GM21360 (cell line): ENCODE results near the gene SS18.

Experiments used
- ATAC-seq: cut with Tn5 transposase; IDR thresholded peaks from one replicate; pipeline ENCODE4 v1.9.1; 2021; ENCODE audit warnings: mild to moderate bottlenecking, moderate library complexity; ENCODE audit not compliant: unreplicated experiment

Gene SS18

GRCh38 chr18:26003817-26004216 is 86.6 kb downstream of the SS18 start:
- no peak for ATAC-seq

DNA sequence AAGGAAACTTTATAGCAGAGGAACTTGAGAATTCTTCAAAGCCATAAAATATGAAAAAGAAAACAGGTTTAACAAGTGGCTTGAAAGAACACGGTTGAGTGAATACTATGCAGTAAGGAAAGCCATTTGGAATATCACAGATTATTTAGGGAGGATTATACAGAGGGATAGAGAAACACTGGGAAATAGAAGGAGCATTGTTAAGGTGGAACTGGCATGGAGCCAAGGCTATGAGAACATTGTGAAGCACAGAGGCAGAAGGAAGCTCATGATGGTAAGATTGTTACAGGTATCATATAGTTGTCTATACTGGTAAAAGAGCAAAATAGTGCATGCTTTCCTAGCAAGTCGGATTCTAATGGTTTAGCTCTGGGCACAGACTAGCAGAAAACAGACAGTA is 87.1 kb downstream of the SS18 start:
- no peak for ATAC-seq

GRCh38 chr18:26002375-26002910 is 88.0 kb downstream of the SS18 start:
- no peak for ATAC-seq

GRCh38 chr18:25998461-25998860 is 92.0 kb downstream of the SS18 start:
- no peak for ATAC-seq

DNA sequence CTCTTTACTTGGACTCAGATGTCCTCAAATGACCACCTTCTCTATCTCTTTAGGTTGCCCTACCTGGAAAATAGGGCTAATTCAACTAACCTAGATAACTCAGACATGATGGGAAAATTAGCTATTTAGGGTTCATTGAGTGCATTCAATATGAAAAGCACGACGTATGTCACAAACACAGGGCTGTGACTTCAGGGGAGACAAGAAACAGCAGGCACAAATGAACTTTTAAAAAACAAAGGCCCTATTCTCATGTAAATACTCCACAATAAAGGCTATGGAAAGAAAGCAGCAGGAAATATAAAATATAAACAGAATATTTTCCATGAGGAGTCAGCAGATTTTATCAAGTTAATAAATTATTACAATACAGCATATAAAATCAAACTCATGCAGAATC is 97.8 kb downstream of the SS18 start:
- ATAC-seq: no peak

DNA sequence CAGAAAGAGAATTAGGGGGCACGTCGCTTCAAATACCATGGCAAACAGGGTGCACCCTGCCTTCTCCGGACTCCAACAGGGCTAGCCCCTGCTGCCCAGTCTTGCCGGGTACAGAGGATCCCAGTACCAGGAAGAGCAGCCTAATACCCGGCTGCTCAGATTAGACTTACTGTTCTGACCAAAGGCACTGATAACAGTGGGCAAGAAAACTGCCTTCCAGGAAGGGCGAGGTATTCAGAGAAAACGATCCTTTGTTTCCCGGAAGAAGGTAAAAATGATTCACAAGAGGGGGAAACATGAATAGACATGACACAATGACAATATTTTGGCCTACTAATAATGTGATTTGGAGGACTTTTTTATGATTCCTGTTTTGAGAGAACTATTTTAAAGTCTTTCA is 99.9 kb downstream of the SS18 start:
- ATAC-seq: no peak

GRCh38 chr18:25985707-25986394 is 104.6 kb downstream of the SS18 start:
- ATAC-seq: no peak

DNA sequence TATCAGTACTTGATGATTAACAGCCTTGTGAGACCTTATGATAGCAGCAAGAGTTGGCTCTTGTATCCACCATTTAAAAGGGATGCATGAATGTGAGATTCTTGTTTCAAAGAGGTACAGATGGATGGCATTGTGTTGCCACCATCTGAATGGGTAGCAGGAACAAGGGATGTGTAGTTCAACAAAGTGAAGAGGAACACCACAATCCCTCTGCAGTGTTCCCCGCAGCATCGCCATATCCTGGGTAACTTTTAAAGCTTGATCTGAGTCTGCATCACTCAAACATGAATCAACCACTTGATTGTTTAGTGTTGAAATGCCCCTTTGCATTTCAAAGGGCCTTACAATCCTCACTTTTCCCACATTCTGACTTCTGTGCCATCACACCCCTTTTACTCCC is 106.7 kb downstream of the SS18 start:
- no peak for ATAC-seq

DNA sequence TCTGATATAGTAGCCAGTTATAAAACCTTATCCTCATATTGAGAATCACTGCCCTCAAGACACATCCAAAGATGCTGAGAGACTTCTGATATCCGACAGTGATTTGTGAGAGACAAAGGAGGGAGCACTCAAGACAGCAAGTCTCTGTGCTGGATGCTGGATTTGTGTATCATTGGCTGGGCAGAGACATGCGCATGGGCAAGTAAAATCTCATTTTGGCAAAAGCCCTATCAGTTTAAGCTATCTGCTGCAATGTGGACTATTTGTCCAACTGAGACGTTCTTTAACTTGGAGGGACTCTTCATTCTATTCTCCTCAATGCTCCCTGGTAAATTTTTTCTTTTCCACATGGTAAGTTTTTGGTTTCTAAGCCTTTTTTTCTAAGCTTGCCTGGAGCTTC is 107.5 kb downstream of the SS18 start:
- ATAC-seq: no peak

GRCh38 chr18:25982153-25982552 is 108.3 kb downstream of the SS18 start:
- no peak for ATAC-seq

DNA sequence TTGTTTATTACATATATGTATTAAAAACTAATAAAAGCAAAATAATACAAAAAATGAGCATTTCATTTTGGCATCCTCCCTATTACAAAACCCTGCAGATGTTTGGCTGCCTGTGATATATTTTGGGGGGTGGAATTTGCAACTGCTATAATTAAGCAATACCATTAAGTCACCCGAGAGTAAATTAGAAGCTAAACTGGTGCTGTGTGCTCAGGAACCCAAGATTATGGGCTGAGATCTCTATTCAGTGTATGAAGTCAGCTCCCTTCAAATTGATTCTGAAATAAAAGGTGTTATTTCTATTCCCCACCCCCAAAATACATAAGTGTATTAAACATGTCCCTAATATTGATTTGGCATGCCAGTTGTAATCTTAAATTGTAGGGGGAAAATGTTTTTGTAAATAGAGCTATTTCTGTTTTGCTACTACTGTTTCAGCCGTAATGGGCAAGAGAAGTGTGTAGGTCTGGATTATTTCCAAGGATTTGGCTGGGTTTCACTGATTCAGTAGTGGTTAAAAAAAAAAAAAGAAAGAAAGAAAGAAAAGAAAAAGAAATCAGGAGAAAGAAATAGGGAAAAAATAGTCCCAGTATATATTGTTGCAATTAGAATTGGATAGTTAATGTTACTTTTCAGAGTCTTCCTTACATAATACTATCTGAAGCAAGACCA is 110.9 kb downstream of the SS18 start:
- ATAC-seq: no peak

DNA sequence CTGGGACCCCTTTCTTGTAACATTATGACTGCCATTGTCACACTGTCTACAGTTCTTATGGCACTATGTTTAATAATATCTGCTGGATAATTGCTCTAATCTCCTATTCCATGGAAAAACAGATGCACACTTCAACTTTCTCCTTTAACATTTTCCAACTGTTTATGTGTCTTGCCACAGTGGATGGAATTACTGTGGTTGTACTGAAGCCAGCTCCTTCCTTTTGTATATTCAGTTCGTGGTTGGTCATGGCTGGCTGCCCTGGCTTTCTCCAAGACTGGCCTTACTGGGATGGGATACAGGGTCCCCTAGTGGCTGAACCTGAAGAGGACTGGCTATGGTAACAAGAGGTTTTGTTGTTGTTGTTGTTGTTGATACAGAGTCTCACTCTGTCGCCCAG is 113.9 kb downstream of the SS18 start:
- no peak for ATAC-seq

DNA sequence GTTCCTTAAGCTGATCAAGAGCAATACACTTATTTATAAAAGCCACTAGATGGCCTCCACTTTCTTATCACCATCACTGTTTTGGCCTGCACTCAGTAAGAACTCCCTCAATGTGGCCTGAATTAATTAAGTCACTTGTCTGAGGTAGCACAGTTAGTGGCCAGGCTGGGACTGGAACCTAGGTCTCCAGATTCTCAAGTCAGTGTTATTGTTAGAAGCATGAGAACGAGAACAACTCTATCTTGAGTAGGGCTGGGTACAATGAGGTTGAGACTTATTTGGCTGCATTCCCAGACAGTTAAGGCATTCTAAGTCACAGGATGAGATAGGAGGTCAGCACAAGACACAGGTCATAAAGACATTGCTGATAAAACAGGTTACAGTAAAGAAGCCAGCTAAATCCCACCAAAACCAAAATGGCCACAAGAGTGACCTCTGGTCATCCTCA is 115.8 kb downstream of the SS18 start:
- ATAC-seq: no peak
